Duodenal mucosa (tissue), 2 donors: ENCODE data around the gene DENND5A.
"Not testable (repeated sequence)": the region's sequence is repeated elsewhere in the genome, so short reads cannot be mapped to it uniquely, and the experiment has no call there.

Experiments used
- H3K27ac ChIP-seq: one replicate; pipeline ENCODE4 v1.7.0; 2013; ENCODE audit warnings: low read depth, low read length
- H3K27me3 ChIP-seq, 2 donors: one replicate each; pipeline ENCODE4 v1.7.0; 2013; ENCODE audit warnings: low read length in 2 of 2, control low read depth in 1 of 2; ENCODE audit not compliant: insufficient read depth in 2 of 2, control insufficient read depth in 1 of 2
- H3K36me3 ChIP-seq, 2 donors: one replicate each; pipeline ENCODE4 v1.7.0; 2013; ENCODE audit warnings: low read length in 2 of 2, control low read depth in 1 of 2; ENCODE audit not compliant: insufficient read depth in 2 of 2, control insufficient read depth in 1 of 2
- H3K4me1 ChIP-seq, 2 donors: one replicate each; pipeline ENCODE4 v1.7.0; 2013; ENCODE audit warnings: low read length in 2 of 2, control low read depth in 1 of 2; ENCODE audit not compliant: insufficient read depth in 2 of 2, control insufficient read depth in 1 of 2
- H3K4me3 ChIP-seq, 2 donors: one replicate each; pipeline ENCODE4 v1.7.0; 2013; ENCODE audit warnings: low read length in 2 of 2, low read depth in 1 of 2
- H3K9ac ChIP-seq, 2 donors: one replicate each; pipeline ENCODE4 v1.7.0; 2013; ENCODE audit warnings: low read length in 2 of 2, low read depth in 1 of 2
- H3K9me3 ChIP-seq, 2 donors: one replicate each; pipeline ENCODE4 v1.7.0; 2013; ENCODE audit warnings: low read length in 2 of 2, control low read depth in 1 of 2; ENCODE audit not compliant: control insufficient read depth in 1 of 2

The DENND5A gene

GRCh38 chr11:9214765-9215164 lies 50.4 kb downstream of the DENND5A start:
- no peak overlapping the region for H3K4me3 ChIP-seq
- no peak overlapping the region for H3K27ac ChIP-seq

GRCh38 chr11:9211322-9211721 lies 53.8 kb downstream of the DENND5A start:
- Histone ChIP-seq H3K9me3 (no peaks in the 10 kb centered on the region), H3K9ac (no peak overlapping the region), H3K4me1 (no peaks in the 10 kb centered on the region), H3K27me3 (no peaks in the 10 kb centered on the region), H3K36me3 (no peaks in the 10 kb centered on the region), H3K4me3 (no peak overlapping the region), H3K27ac (no peak overlapping the region)

More at GRCh38 chr11:9214765-9215164, 50.4 kb downstream of the DENND5A start:
- no peaks in the 10 kb centered on the region for H3K27me3 ChIP-seq
- H3K9ac ChIP-seq: no peak overlapping the region
- H3K36me3 ChIP-seq: no peaks in the 10 kb centered on the region
- H3K9me3 ChIP-seq: no peaks in the 10 kb centered on the region
- H3K4me1 ChIP-seq: no peaks in the 10 kb centered on the region

- Histone ChIP-seq H3K9me3 (no peaks in the 10 kb centered on the region), H3K27ac (no peak overlapping the region), H3K4me1 (no peaks in the 10 kb centered on the region), H3K36me3 (no peaks in the 10 kb centered on the region), H3K27me3 (no peaks in the 10 kb centered on the region), H3K9ac (no peak overlapping the region), H3K4me3 (no peak overlapping the region)
Measured at GRCh38 chr11:9210922-9211320, 54.2 kb downstream of the DENND5A start.

- Histone ChIP-seq H3K4me3 (no peak overlapping the region), H3K27me3 (no peaks in the 10 kb centered on the region), H3K9me3 (no peaks in the 10 kb centered on the region), H3K9ac (no peak overlapping the region), H3K4me1 (no peaks in the 10 kb centered on the region), H3K27ac (no peak overlapping the region), H3K36me3 (no peaks in the 10 kb centered on the region)
Measured at GRCh38 chr11:9210224-9210921, 54.8 kb downstream of the DENND5A start.

- not testable (repeated sequence) for H3K9me3 ChIP-seq, H3K9ac ChIP-seq, H3K27me3 ChIP-seq, H3K4me3 ChIP-seq, H3K27ac ChIP-seq, H3K4me1 ChIP-seq, H3K36me3 ChIP-seq
Measured at GRCh38 chr11:9209604-9210003, 55.5 kb downstream of the DENND5A start.

- no peak overlapping the region for H3K27ac ChIP-seq
- H3K4me3 ChIP-seq: no peak overlapping the region
- H3K4me1 ChIP-seq: no peaks in the 10 kb centered on the region
- H3K27me3 ChIP-seq: no peaks in the 10 kb centered on the region
- no peaks in the 10 kb centered on the region for H3K9me3 ChIP-seq
- H3K36me3 ChIP-seq: no peaks in the 10 kb centered on the region
- H3K9ac ChIP-seq: no peak overlapping the region
Measured at GRCh38 chr11:9208726-9209501, 56.2 kb downstream of the DENND5A start.

- Histone ChIP-seq H3K27me3 (no peaks in the 10 kb centered on the region), H3K4me3 (no peak overlapping the region), H3K4me1 (no peaks in the 10 kb centered on the region), H3K36me3 (peaks cover 0 to 6% of the 10 kb centered on the region in 2 donors), H3K9ac (no peak overlapping the region), H3K27ac (no peak overlapping the region), H3K9me3 (no peaks in the 10 kb centered on the region)
Measured at GRCh38 chr11:9207229-9207628, 57.9 kb downstream of the DENND5A start.

GRCh38 chr11:9206496-9206895 lies 58.7 kb downstream of the DENND5A start:
- no peak overlapping the region for H3K4me3 ChIP-seq

GRCh38 chr11:9203691-9204311 lies 61.3 kb downstream of the DENND5A start:
- Histone ChIP-seq H3K9me3 (no peaks in the 10 kb centered on the region), H3K4me1 (no peaks in the 10 kb centered on the region), H3K27me3 (no peaks in the 10 kb centered on the region), H3K27ac (no peak overlapping the region), H3K36me3 (peaks cover 0 to 6% of the 10 kb centered on the region in 2 donors), H3K9ac (no peak overlapping the region), H3K4me3 (no peak overlapping the region)

More at GRCh38 chr11:9206496-9206895, 58.7 kb downstream of the DENND5A start:
- Histone ChIP-seq H3K27me3 (no peaks in the 10 kb centered on the region), H3K4me1 (no peaks in the 10 kb centered on the region), H3K9me3 (no peaks in the 10 kb centered on the region), H3K27ac (no peak overlapping the region), H3K36me3 (peaks cover 0 to 6% of the 10 kb centered on the region in 2 donors), H3K9ac (no peak overlapping the region)
